H1 (cell line): ENCODE measurements around the gene CFAP91. TPM values are rescaled to one million over a fixed set of nuclear protein-coding genes. Genes with fewer than 3 reads are reported as not detected.

ENCODE experiments used
- CTCF ChIA-PET: fragments of 300-600 bp; sonication (Branson Sonifier 250); formaldehyde crosslinking; loops from one replicate; lab custom pipeline; 2021; ENCODE audit not compliant: partially characterized antibody; lab: Charles Lee
- POLR2A ChIA-PET: fragments of 300-600 bp; sonication (Branson Sonifier 250); formaldehyde crosslinking; loops from one replicate; lab custom pipeline; 2021; ENCODE audit warnings: inconsistent platforms; ENCODE audit not compliant: partially characterized antibody; lab: Charles Lee
- DNase-seq, 2 experiments: peaks; one replicate each; pipeline versions ENCODE4 v3.0.0 to v3.0.0-alpha.2; 2010 to 2022; ENCODE audit warnings: low spot score in 2 of 2, low read depth in 1 of 2, mixed read lengths in 1 of 2
- FAIRE-seq: peaks from 2 replicates; lab custom pipeline; 2011; peaks lifted over from hg19 to GRCh38; lab: Jason Lieb, UNC
- H2AFZ ChIP-seq: 2 replicates; pipeline ENCODE4 v1.8.1; 2012; ENCODE audit warnings: low read length, inconsistent platforms
- H2AK5ac ChIP-seq: 2 replicates; pipeline ENCODE4 v1.6.1; 2013; ENCODE audit warnings: low read depth, low read length
- H2BK120ac ChIP-seq: replicated peaks from 2 replicates; pipeline ENCODE3; 2013; ENCODE audit warnings: low read depth, low read length, inconsistent platforms
- H2BK12ac ChIP-seq: 2 replicates; pipeline ENCODE4 v1.6.1; 2013; ENCODE audit warnings: low read depth, low read length
- H2BK15ac ChIP-seq: 2 replicates; pipeline ENCODE4 v1.6.1; 2013; ENCODE audit warnings: low read length
- H2BK20ac ChIP-seq: 2 replicates; pipeline ENCODE4 v1.6.1; 2013; ENCODE audit warnings: low read length
- H2BK5ac ChIP-seq: 2 replicates; pipeline ENCODE4 v1.6.1; 2013; ENCODE audit warnings: low read depth, low read length
- H3K14ac ChIP-seq: 2 replicates; pipeline ENCODE4 v1.6.1; 2013; ENCODE audit warnings: inconsistent platforms; ENCODE audit not compliant: insufficient read length
- H3K18ac ChIP-seq: 2 replicates; pipeline ENCODE4 v1.6.1; 2013; ENCODE audit warnings: low read length; ENCODE audit errors: extremely low read depth
- H3K23ac ChIP-seq: 2 replicates; pipeline ENCODE4 v1.6.1; 2013; ENCODE audit warnings: inconsistent platforms; ENCODE audit not compliant: insufficient read length
- H3K23me2 ChIP-seq: 2 replicates; pipeline ENCODE4 v1.6.1; 2013; ENCODE audit warnings: low read depth, low read length
- H3K27ac ChIP-seq: 2 replicates; pipeline ENCODE4 v1.6.1; 2011; ENCODE audit warnings: low read depth, low read length, inconsistent platforms
- H3K27me3 ChIP-seq, 4 experiments: replicated peaks in 1 of 4; 1 replicate in 1 of 4; 2 replicates in 3 of 4; pipeline versions ENCODE4 v1.6.1 to v1.8.1; 2011 to 2013; ENCODE audit warnings: low read length in 3 of 4, mild to moderate bottlenecking in 3 of 4, inconsistent platforms in 2 of 4, mixed read lengths in 2 of 4, moderate library complexity in 1 of 4; ENCODE audit not compliant: control insufficient read depth in 3 of 4, insufficient read depth in 3 of 4; ENCODE audit errors: extremely low read depth in 1 of 4
- H3K36me3 ChIP-seq, 4 experiments: 2 replicates each; pipeline versions ENCODE4 v1.6.1 to v1.8.1; 2011 to 2013; ENCODE audit warnings: mild to moderate bottlenecking in 4 of 4, low read length in 3 of 4, moderate library complexity in 2 of 4, control low read depth in 1 of 4, inconsistent platforms in 1 of 4; ENCODE audit not compliant: insufficient read depth in 4 of 4, control insufficient read depth in 2 of 4
- H3K4ac ChIP-seq: replicated peaks from 2 replicates; pipeline ENCODE3; 2013; ENCODE audit warnings: low read length, low read depth, mixed read lengths, inconsistent platforms; ENCODE audit not compliant: insufficient read length
- H3K4me1 ChIP-seq, 4 experiments: replicated peaks in 1 of 4; 1 replicate in 1 of 4; 2 replicates in 3 of 4; pipeline versions ENCODE4 v1.6.1 to v1.8.1; 2011 to 2013; ENCODE audit warnings: low read length in 3 of 4, inconsistent platforms in 2 of 4, mixed read lengths in 1 of 4; ENCODE audit not compliant: insufficient read depth in 4 of 4, control insufficient read depth in 3 of 4
- H3K4me2 ChIP-seq, 2 experiments: 2 replicates each; pipeline versions ENCODE4 v1.6.1 to v1.8.1; 2011 to 2013; ENCODE audit warnings: low read depth in 2 of 2, low read length in 2 of 2, control low read depth in 1 of 2, inconsistent platforms in 1 of 2, mild to moderate bottlenecking in 1 of 2; ENCODE audit not compliant: insufficient read depth in 1 of 2
- H3K4me3 ChIP-seq, 4 experiments: fragments of 200-600, 300-600 bp in 1 of 4; sonication (generic), shearing (Covaris generic), sonication (Bioruptor Twin) in 1 of 4; 2 replicates each; pipeline versions ENCODE4 v1.5.1 to v1.8.1; 2011 to 2016; ENCODE audit warnings: low read length in 4 of 4, low read depth in 3 of 4, control low read depth in 2 of 4, inconsistent platforms in 2 of 4, mild to moderate bottlenecking in 2 of 4, mixed read lengths in 1 of 4, moderate library complexity in 1 of 4; ENCODE audit not compliant: insufficient read depth in 2 of 4; ENCODE audit errors: extremely low read depth in 1 of 4
- H3K56ac ChIP-seq: replicated peaks from 2 replicates; pipeline ENCODE3; 2013; ENCODE audit warnings: low read depth, mild to moderate bottlenecking, mixed read lengths, low read length, inconsistent platforms; ENCODE audit not compliant: insufficient read length
- H3K79me1 ChIP-seq: 2 replicates; pipeline ENCODE4 v1.6.1; 2013; ENCODE audit warnings: low read depth, low read length, control low read depth
- H3K79me2 ChIP-seq, 2 experiments: 2 replicates each; pipeline versions ENCODE4 v1.6.1 to v1.8.1; 2012 to 2013; ENCODE audit warnings: low read length in 2 of 2, mild to moderate bottlenecking in 2 of 2, inconsistent platforms in 1 of 2; ENCODE audit not compliant: insufficient read depth in 2 of 2, control insufficient read depth in 1 of 2
- H3K9ac ChIP-seq, 4 experiments: replicated peaks in 1 of 4; 1 replicate in 1 of 4; 2 replicates in 3 of 4; pipeline versions ENCODE4 v1.6.1 to v1.8.1; 2011 to 2013; ENCODE audit warnings: low read depth in 3 of 4, low read length in 3 of 4, control low read depth in 2 of 4, mild to moderate bottlenecking in 2 of 4, moderate library complexity in 2 of 4, inconsistent platforms in 1 of 4; ENCODE audit errors: extremely low read depth in 1 of 4
- H3K9me3 ChIP-seq, 2 experiments: 2 replicates each; pipeline versions ENCODE4 v1.6.1 to v1.8.1; 2012 to 2013; ENCODE audit warnings: mild to moderate bottlenecking in 2 of 2, moderate library complexity in 2 of 2, control low read depth in 1 of 2, inconsistent platforms in 1 of 2, low read depth in 1 of 2, low read length in 1 of 2, mixed read lengths in 1 of 2; ENCODE audit not compliant: insufficient read depth in 2 of 2
- H4K20me1 ChIP-seq, 2 experiments: replicated peaks in 1 of 2; 2 replicates each; pipeline versions ENCODE3 to v1.8.1; 2011 to 2013; ENCODE audit warnings: inconsistent platforms in 2 of 2, low read length in 2 of 2, mild to moderate bottlenecking in 1 of 2; ENCODE audit not compliant: insufficient read depth in 2 of 2, control insufficient read depth in 1 of 2
- H4K5ac ChIP-seq: 2 replicates; pipeline ENCODE4 v1.6.1; 2013; ENCODE audit warnings: low read length, low read depth, mixed read lengths, inconsistent platforms; ENCODE audit not compliant: insufficient read length
- H4K8ac ChIP-seq: 2 replicates; pipeline ENCODE4 v1.8.0; 2013; ENCODE audit warnings: mild to moderate bottlenecking, moderate library complexity, low read length, inconsistent platforms; ENCODE audit not compliant: insufficient read depth; ENCODE audit errors: extremely low read depth
- H4K91ac ChIP-seq: replicated peaks from 2 replicates; pipeline ENCODE3; 2013; ENCODE audit warnings: low read length, mixed read lengths, inconsistent platforms; ENCODE audit not compliant: insufficient read length
- KDM1A ChIP-seq: fragments of 200-600, 300-600 bp; sonication (generic); IDR thresholded peaks from 2 replicates; pipeline ENCODE4 v1.7.1; 2016; ENCODE audit warnings: mild to moderate bottlenecking, low read length, borderline replicate concordance
- MAFK ChIP-seq: IDR thresholded peaks from 2 replicates; pipeline ENCODE4 v1.6.1; 2012; ENCODE audit warnings: low read depth, mild to moderate bottlenecking, improper control_type of control experiment, low read length
- NRF1 ChIP-seq: IDR thresholded peaks from 2 replicates; pipeline ENCODE4 v1.6.1; 2011; ENCODE audit warnings: mild to moderate bottlenecking, low read depth, low read length, improper control_type of control experiment
- SP2 ChIP-seq: IDR thresholded peaks from 2 replicates; pipeline ENCODE4 v1.6.1; 2012; ENCODE audit warnings: mild to moderate bottlenecking, low read length, inconsistent platforms
- TBP ChIP-seq: IDR thresholded peaks from 2 replicates; pipeline ENCODE4 v1.6.1; 2011; ENCODE audit warnings: low read depth, low read length, improper control_type of control experiment
- TCF12 ChIP-seq: IDR thresholded peaks from 2 replicates; pipeline ENCODE4 v1.6.1; 2011; ENCODE audit warnings: low read depth, mild to moderate bottlenecking, low read length
- TEAD4 ChIP-seq: IDR thresholded peaks from 2 replicates; pipeline ENCODE4 v1.6.1; 2012; ENCODE audit warnings: low read depth, low read length, inconsistent platforms, mixed read lengths
- WGBS, 2 experiments: shearing (Covaris generic) in 1 of 2; methylation state at CpG; one replicate each; pipeline versions ENCODE4 v1.1.6 to v1.1.7; 2013 to 2015; ENCODE audit warnings: low lambda C conversion rate in 2 of 2, mixed read lengths in 2 of 2, inconsistent platforms in 1 of 2, low coverage in 1 of 2, missing lambda C conversion rate in 1 of 2; ENCODE audit not compliant: insufficient replicate concordance in 2 of 2, insufficient coverage in 1 of 2, insufficient read length in 1 of 2; ENCODE audit errors: extremely low coverage in 1 of 2, missing lambda C conversion rate in 1 of 2; 5-methylcytosine and 5-hydroxymethylcytosine counted together
- polyA plus RNA-seq, 7 experiments: library from polyadenylated mRNA; depleted of rRNA in 3 of 7; stranded (reverse) in 5 of 7; unstranded in 2 of 7; fragments of >200 nt in 5 of 7; fragments of 200-250 nt in 2 of 7; gene quantifications; 1 replicate in 5 of 7; 2 replicates in 1 of 7; 4 replicates in 1 of 7; pipeline versions ENCODE4 v1.2.1 to v1.2.3, GENCODE V29; 2011 to 2013; ENCODE audit warnings: missing spikeins in 2 of 7, mixed read lengths in 2 of 7
- total RNA-seq: library from RNA; stranded (reverse); fragmentation: NEBNext Ultra II Directional; extraction: Animal tissue kit (Norgen Biotek cat#: 25700); gene quantifications from 2 replicates; pipeline ENCODE4 v1.2.1, GENCODE V29; 2021
- TF ChIP-seq, protein P1 (sequence below), 3 experiments: IDR thresholded peaks; 1 replicate in 2 of 3; 2 replicates in 1 of 3; pipeline versions ENCODE4 v1.5.1 to v1.6.1; 2011; ENCODE audit warnings: low read length in 3 of 3, mild to moderate bottlenecking in 3 of 3, inconsistent platforms in 2 of 3, low read depth in 1 of 3, moderate library complexity in 1 of 3; ENCODE audit not compliant: insufficient read depth in 1 of 3; ENCODE audit errors: control extremely low read depth in 1 of 3
- TF ChIP-seq, protein P2 (sequence below): IDR thresholded peaks from 2 replicates; pipeline ENCODE4 v1.6.1; 2011; ENCODE audit warnings: low read depth, mild to moderate bottlenecking, low read length; ENCODE audit not compliant: insufficient read depth
- TF ChIP-seq, protein P3 (sequence below): IDR thresholded peaks from 2 replicates; pipeline ENCODE4 v1.6.1; 2011; ENCODE audit warnings: low read length, improper control_type of control experiment

Gene CFAP91
- total and polyA plus RNA-seq, 2 of the 8 experiments (the other 6 are each of a cell fraction or from before 2014, with no cell fraction given): 5.4 to 7.4 TPM

DNA sequence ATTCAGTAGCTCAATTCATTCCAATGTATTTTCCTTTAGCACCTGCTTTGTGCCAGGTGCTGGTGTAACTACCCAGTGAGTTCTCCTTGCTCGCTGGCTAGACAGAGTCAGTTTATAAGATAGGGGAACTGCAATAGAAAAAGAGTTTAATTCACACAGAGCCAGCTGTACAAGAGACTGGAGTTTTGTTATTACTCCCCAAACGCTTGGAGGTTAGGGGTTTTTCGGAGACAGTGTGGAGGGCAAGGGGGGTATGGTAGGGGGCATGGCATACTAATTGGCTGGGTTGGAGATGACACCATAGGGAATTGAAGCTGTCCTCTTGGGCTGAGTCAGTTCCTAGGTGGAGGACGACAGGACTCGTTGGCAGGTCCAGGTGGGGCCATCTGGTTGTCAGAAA lies 5.4 kb upstream of the CFAP91 start:
- no peaks in the 10 kb centered on the region for H4K20me1 ChIP-seq
- no peak overlapping the region for H2AK5ac ChIP-seq
- WGBS, 2 experiments: 82% methylated on average over 5 of the region's 5 CpGs; no CpG with 5 or more reads in 1 of the 2 experiments
- H2BK15ac ChIP-seq: no peak overlapping the region
- 0 out of 4 replicates have a peak, but pooled peaks cover 0 to 1% of the 10 kb centered on the region in 2 experiments for H3K9me3 ChIP-seq
- no peak overlapping the region for H2BK20ac ChIP-seq
- no peak overlapping the region for H3K27ac ChIP-seq
- no peaks in the 10 kb centered on the region for H3K79me2 ChIP-seq
- POLR2A ChIA-PET: no interaction called here
- H3K4ac ChIP-seq: no peak overlapping the region
- H3K79me1 ChIP-seq: no peaks in the 10 kb centered on the region
- H4K8ac ChIP-seq: no peak overlapping the region
- no peak overlapping the region for H3K56ac ChIP-seq
- no peaks in the 10 kb centered on the region for H3K23me2 ChIP-seq
- H3K14ac ChIP-seq: no peak overlapping the region
- no peak overlapping the region for H3K23ac ChIP-seq
- peaks cover 0 to 2% (median 0%) of the 10 kb centered on the region in 4 experiments; a peak in 1 of 7 replicates for H3K27me3 ChIP-seq
- no peak overlapping the region for H3K4me2 ChIP-seq
- DNase-seq (no peak), FAIRE-seq (no peak)
- H4K91ac ChIP-seq: no peak overlapping the region
- no peak overlapping the region for H2BK12ac ChIP-seq
- no peak overlapping the region for H3K18ac ChIP-seq
- CTCF ChIA-PET: interaction anchor here (2.3 kb wide), 1 partner anchor 10 kb away, joined by 7 read pairs; no protein-coding TSS in a partner anchor
- no peak overlapping the region for H2BK120ac ChIP-seq
- H3K9ac ChIP-seq: no peak overlapping the region
- H2AFZ ChIP-seq: no peak overlapping the region
- no peak overlapping the region for H4K5ac ChIP-seq
- no peak overlapping the region for H2BK5ac ChIP-seq
- peaks cover 0 to 2% (median under 1%) of the 10 kb centered on the region in 4 experiments; a peak in 3 of 7 replicates for H3K4me1 ChIP-seq
- H3K4me3 ChIP-seq: no peak overlapping the region
- no peaks in the 10 kb centered on the region for H3K36me3 ChIP-seq
- TF ChIP-seq TBP (no peak), SP2 (no peak), TCF12 (no peak), MAFK (no peak), KDM1A (no peak), NRF1 (no peak), TEAD4 (no peak)
- TF ChIP-seq, protein P1, sequence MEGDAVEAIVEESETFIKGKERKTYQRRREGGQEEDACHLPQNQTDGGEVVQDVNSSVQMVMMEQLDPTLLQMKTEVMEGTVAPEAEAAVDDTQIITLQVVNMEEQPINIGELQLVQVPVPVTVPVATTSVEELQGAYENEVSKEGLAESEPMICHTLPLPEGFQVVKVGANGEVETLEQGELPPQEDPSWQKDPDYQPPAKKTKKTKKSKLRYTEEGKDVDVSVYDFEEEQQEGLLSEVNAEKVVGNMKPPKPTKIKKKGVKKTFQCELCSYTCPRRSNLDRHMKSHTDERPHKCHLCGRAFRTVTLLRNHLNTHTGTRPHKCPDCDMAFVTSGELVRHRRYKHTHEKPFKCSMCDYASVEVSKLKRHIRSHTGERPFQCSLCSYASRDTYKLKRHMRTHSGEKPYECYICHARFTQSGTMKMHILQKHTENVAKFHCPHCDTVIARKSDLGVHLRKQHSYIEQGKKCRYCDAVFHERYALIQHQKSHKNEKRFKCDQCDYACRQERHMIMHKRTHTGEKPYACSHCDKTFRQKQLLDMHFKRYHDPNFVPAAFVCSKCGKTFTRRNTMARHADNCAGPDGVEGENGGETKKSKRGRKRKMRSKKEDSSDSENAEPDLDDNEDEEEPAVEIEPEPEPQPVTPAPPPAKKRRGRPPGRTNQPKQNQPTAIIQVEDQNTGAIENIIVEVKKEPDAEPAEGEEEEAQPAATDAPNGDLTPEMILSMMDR (IDR thresholded peaks at IDR 0.05; ENCODE audit: control extremely low read depth in 1 of 3, insufficient read depth in 1 of 3, low read depth in 1 of 3, low read length in 3 of 3): no peak
- TF ChIP-seq, protein P2, sequence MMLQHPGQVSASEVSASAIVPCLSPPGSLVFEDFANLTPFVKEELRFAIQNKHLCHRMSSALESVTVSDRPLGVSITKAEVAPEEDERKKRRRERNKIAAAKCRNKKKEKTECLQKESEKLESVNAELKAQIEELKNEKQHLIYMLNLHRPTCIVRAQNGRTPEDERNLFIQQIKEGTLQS: no peak
- TF ChIP-seq, protein P3, sequence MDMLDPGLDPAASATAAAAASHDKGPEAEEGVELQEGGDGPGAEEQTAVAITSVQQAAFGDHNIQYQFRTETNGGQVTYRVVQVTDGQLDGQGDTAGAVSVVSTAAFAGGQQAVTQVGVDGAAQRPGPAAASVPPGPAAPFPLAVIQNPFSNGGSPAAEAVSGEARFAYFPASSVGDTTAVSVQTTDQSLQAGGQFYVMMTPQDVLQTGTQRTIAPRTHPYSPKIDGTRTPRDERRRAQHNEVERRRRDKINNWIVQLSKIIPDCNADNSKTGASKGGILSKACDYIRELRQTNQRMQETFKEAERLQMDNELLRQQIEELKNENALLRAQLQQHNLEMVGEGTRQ: no peak
